ENCODE results near the gene RAB3B. TPM values are rescaled to one million over a fixed set of nuclear protein-coding genes. Genes with fewer than 3 reads are reported as not detected.

The RAB3B gene
- total and polyA plus RNA-seq, 5 donors: 0.02 to 0.06 TPM; not detected in 3

DNA sequence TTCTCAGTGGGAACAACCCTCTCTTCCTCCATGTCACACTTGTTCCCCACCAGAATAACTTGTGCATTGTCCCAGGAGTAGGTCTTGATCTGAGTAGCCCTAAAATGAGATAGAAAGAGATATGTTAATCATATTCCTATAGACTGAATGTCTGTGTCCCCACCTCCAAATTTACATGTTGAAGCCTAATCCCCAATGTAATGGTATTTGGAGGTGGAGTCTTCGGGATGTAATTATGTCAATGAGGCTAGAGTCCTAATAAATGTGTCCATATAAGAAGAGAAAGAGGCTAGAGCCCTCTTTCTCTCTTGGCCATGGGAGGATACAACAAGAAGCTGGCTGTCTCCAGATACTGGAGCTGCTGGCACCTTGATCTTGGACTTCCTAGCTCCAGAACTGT, 57.2 kb downstream of the RAB3B start:
- intact Hi-C loops (cut with DNase I): no loop called here
- 95% methylated on average over 1 of the region's 1 CpG for WGBS
- Histone ChIP-seq H3K27me3 (ENCODE audit: control insufficient read depth, insufficient read depth) (no peaks in the 10 kb centered on the region), H3K4me1 (ENCODE audit: control insufficient read depth, insufficient read depth, low read length) (no peaks in the 10 kb centered on the region), H3K9me3 (ENCODE audit: control insufficient read depth, low read length) (no peaks in the 10 kb centered on the region), H3K27ac (ENCODE audit: low read length) (no peak overlapping the region), H3K4me3 (ENCODE audit: low read length) (no peak overlapping the region)
- DNase-seq (no peak), ATAC-seq (no peak)

DNA sequence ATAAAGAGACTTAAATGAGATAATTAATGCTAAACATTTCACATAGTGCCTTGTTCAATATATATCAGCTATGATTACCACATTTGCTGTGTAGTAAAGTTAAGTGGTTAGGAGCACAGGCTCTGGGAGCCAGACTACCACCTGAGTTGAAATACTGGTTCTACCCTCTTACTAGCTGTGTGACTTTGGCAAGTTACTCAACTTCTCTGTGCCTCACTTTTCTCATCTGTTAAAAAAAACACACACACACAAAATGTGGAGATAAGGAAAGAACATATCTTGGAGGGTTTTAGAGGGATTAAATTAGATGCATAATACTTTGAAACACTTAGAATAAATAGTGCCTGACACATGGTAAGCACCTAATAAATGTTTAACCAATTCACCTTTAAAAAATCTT, 60.2 kb downstream of the RAB3B start:
- no peaks in the 10 kb centered on the region for H3K9me3 ChIP-seq (ENCODE audit: control insufficient read depth, low read length)
- H3K27me3 ChIP-seq (ENCODE audit: control insufficient read depth, insufficient read depth): no peaks in the 10 kb centered on the region
- intact Hi-C loops (cut with DNase I): no loop called here
- H3K27ac ChIP-seq (ENCODE audit: low read length): no peak overlapping the region
- H3K4me1 ChIP-seq (ENCODE audit: control insufficient read depth, insufficient read depth, low read length): no peaks in the 10 kb centered on the region
- no peak for ATAC-seq
- no peak overlapping the region for H3K4me3 ChIP-seq (ENCODE audit: low read length)
- no peak for DNase-seq

DNA sequence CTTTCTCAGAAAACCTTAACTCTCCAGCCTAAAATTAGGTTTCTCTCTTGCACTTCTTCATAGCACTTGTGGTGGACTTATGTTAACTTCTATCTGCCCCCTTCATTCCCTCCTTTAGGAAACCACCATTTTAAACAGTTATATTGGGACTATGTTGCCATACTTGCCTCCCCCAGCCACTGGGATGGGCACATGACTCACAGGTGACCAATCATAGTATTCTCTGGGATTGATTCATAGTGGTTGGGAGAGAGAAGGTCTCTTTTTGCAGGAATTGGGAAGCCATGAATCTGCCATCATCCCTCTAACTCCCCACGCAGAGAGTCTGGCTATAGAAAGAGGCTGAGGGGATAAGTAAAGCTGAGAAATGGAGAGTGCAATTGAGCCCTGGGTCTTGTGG, 61.6 kb downstream of the RAB3B start:
- Histone ChIP-seq H3K9me3 (ENCODE audit: control insufficient read depth, low read length) (no peaks in the 10 kb centered on the region), H3K27me3 (ENCODE audit: control insufficient read depth, insufficient read depth) (no peaks in the 10 kb centered on the region), H3K4me1 (ENCODE audit: control insufficient read depth, insufficient read depth, low read length) (no peaks in the 10 kb centered on the region), H3K4me3 (ENCODE audit: low read length) (no peak overlapping the region), H3K27ac (ENCODE audit: low read length) (no peak overlapping the region)
- 84% methylated on average over 1 of the region's 1 CpG for WGBS
- no peak for ATAC-seq
- intact Hi-C loops (cut with DNase I): no loop called here
- no peak for DNase-seq

DNA sequence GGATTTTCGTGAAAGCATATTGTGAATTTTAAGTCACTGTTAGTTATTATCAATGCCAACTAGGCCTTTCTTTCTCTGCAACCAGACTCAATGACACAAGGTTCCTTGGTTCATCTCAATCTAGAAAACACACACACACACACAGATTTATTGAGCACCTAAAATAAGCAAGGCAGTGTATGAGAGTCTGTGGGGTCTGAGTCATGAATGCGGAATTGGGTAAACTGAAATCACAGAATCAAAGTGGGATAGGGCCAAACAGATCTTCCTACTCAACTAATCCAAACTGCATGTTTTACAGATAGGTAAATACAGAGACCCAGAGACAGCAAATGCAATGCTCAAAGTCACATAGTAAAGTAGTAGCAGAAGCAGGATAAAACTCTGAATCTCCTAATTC, 63.5 kb downstream of the RAB3B start:
- Histone ChIP-seq H3K9me3 (ENCODE audit: control insufficient read depth, low read length) (no peaks in the 10 kb centered on the region), H3K4me3 (ENCODE audit: low read length) (no peak overlapping the region), H3K27ac (ENCODE audit: low read length) (no peak overlapping the region), H3K4me1 (ENCODE audit: control insufficient read depth, insufficient read depth, low read length) (no peaks in the 10 kb centered on the region), H3K27me3 (ENCODE audit: control insufficient read depth, insufficient read depth) (no peaks in the 10 kb centered on the region)
- intact Hi-C loops (cut with DNase I): no loop called here
- whole genome bisulfite sequencing: 81% methylated on average over 2 of the region's 2 CpGs
- ATAC-seq: no peak
- no peak for DNase-seq

DNA sequence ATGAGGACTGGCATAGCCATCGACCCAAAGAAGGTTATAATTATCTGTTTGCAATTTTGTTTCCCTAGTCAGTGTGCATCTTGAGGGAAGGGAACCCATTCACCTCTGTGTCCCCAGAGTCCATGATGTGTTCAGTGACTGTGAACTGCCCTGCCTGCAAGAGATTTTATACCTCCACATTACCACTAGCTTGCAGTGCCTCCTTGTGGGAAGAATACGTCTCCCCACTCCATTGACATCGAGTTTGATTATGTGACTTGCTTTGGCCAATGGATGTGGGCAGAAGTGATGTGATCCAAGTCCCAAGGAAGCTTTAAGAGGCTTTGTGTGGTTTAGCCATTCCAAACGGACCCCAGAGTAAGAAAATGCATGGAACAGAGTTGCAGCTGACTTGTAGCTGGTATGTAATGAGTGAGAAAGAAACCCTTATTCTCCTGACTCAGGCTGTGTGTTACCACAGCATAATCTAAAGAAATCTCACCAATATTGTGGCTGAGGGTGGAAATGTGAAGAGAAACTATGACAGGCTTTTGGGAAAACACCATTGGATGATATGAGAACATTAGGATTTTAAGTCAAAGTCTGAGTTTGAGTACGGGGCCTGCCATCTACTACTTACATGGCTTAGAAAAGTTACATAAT, 64.2 kb downstream of the RAB3B start:
- no peaks in the 10 kb centered on the region for H3K4me1 ChIP-seq (ENCODE audit: control insufficient read depth, insufficient read depth, low read length)
- intact Hi-C loops (cut with DNase I): no loop called here
- H3K4me3 ChIP-seq (ENCODE audit: low read length): no peak overlapping the region
- no peak for ATAC-seq
- no peak overlapping the region for H3K27ac ChIP-seq (ENCODE audit: low read length)
- 64% methylated on average over 5 of the region's 5 CpGs for WGBS
- H3K27me3 ChIP-seq (ENCODE audit: control insufficient read depth, insufficient read depth): no peaks in the 10 kb centered on the region
- DNase-seq: no peak
- H3K9me3 ChIP-seq (ENCODE audit: control insufficient read depth, low read length): no peaks in the 10 kb centered on the region

DNA sequence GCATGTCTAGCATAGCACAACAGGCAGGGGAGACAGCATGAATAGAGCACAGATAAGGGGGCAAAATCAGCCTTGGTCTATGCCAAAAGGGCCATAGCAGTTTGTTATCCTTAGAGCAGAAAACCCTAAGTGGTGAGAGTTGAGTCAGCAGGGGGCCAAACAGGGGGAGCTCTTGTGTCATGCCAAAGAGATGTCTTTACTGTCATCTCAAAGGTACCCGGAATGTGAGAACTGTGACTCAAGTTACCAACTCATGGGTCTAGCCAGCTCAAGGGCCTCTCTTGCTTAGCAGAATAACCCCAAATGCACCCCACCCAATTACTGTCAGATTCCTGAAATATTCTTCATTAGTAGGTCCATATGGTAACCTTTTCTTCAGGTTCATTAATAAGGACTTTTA, 66.0 kb downstream of the RAB3B start:
- intact Hi-C loops (cut with DNase I): no loop called here
- no peaks in the 10 kb centered on the region for H3K4me1 ChIP-seq (ENCODE audit: control insufficient read depth, insufficient read depth, low read length)
- H3K27ac ChIP-seq (ENCODE audit: low read length): no peak overlapping the region
- DNase-seq (no peak), ATAC-seq (no peak)
- H3K9me3 ChIP-seq (ENCODE audit: control insufficient read depth, low read length): no peaks in the 10 kb centered on the region
- H3K27me3 ChIP-seq (ENCODE audit: control insufficient read depth, insufficient read depth): no peaks in the 10 kb centered on the region
- no peak overlapping the region for H3K4me3 ChIP-seq (ENCODE audit: low read length)
- WGBS: 79% methylated on average over 1 of the region's 1 CpG

DNA sequence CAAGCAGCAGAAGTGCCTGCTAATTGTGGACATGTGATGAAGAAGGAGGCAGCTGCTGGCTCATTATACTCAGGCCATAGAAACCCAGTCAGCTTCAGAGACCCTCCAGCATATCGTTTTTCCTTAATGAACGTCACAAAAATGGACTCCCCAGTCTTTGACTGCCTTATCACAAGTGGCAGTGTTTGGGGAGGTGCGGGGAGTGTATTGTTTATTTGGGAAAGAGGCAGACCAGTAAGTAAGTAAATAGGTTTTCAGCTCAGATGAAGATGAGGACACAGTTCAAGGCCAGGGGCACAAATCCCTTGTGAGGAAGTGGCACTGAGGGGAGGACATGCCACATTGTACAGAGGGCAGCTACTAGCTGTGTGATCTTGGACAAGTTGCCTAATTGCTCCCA, 68.5 kb downstream of the RAB3B start:
- DNase-seq (no peak), ATAC-seq (no peak)
- no peak overlapping the region for H3K4me3 ChIP-seq (ENCODE audit: low read length)
- H3K9me3 ChIP-seq (ENCODE audit: control insufficient read depth, low read length): no peaks in the 10 kb centered on the region
- no peaks in the 10 kb centered on the region for H3K4me1 ChIP-seq (ENCODE audit: control insufficient read depth, insufficient read depth, low read length)
- H3K27me3 ChIP-seq (ENCODE audit: control insufficient read depth, insufficient read depth): no peaks in the 10 kb centered on the region
- no peak overlapping the region for H3K27ac ChIP-seq (ENCODE audit: low read length)
- intact Hi-C loops (cut with DNase I): no loop called here
- 62% methylated on average over 3 of the region's 3 CpGs for WGBS

DNA sequence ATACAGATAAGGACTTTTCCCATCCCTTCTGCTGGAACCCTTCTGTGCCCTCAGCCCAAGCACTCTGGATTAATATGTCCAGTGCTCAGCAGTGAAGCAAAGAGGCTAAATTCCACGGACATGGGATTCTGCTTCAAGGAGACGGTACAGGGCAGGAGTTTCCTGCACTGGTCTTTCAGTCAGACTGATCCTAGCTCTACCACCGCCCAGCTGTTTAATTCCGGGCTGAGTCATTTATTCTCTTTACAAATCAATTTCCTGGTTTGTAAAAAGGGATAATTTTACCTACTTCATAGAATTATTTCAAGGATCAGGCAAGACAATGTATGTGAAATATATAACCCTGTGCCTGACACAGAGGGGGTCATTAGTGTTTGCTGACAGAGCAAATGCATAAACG, 70.4 kb downstream of the RAB3B start:
- no peak for DNase-seq
- WGBS: 64% methylated on average over 5 of the region's 5 CpGs
- Histone ChIP-seq H3K4me3 (ENCODE audit: low read length) (no peak overlapping the region), H3K4me1 (ENCODE audit: control insufficient read depth, insufficient read depth, low read length) (no peaks in the 10 kb centered on the region), H3K27ac (ENCODE audit: low read length) (no peak overlapping the region), H3K27me3 (ENCODE audit: control insufficient read depth, insufficient read depth) (no peaks in the 10 kb centered on the region), H3K9me3 (ENCODE audit: control insufficient read depth, low read length) (no peaks in the 10 kb centered on the region)
- intact Hi-C loops (cut with DNase I): no loop called here
- no peak for ATAC-seq

DNA sequence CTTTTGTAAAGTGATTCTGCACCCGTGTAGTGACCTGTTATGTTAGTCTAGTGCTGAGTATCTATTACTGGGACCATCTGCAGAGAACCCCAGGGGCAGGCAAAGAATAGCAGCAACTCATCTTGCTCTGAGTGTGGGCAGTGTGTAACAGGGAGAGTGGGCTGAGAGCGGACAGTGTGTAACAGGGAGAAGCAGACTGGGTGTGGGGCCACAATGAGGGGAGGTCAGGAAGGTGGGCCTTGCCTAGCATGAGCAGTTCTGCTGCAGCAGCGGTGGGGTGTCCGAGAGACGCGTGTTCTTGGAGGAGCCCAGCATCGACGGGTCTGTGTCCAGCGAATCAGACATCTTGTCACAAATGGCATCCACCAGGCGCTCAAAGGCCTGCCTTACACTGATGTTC, 70.8 kb downstream of the RAB3B start:
- Histone ChIP-seq H3K27ac (ENCODE audit: low read length) (no peak overlapping the region), H3K4me3 (ENCODE audit: low read length) (no peak overlapping the region), H3K27me3 (ENCODE audit: control insufficient read depth, insufficient read depth) (no peaks in the 10 kb centered on the region), H3K9me3 (ENCODE audit: control insufficient read depth, low read length) (no peaks in the 10 kb centered on the region), H3K4me1 (ENCODE audit: control insufficient read depth, insufficient read depth, low read length) (no peaks in the 10 kb centered on the region)
- WGBS: 82% methylated on average over 10 of the region's 10 CpGs
- DNase-seq (no peak), ATAC-seq (no peak)
- intact Hi-C loops (cut with DNase I): no loop called here

DNA sequence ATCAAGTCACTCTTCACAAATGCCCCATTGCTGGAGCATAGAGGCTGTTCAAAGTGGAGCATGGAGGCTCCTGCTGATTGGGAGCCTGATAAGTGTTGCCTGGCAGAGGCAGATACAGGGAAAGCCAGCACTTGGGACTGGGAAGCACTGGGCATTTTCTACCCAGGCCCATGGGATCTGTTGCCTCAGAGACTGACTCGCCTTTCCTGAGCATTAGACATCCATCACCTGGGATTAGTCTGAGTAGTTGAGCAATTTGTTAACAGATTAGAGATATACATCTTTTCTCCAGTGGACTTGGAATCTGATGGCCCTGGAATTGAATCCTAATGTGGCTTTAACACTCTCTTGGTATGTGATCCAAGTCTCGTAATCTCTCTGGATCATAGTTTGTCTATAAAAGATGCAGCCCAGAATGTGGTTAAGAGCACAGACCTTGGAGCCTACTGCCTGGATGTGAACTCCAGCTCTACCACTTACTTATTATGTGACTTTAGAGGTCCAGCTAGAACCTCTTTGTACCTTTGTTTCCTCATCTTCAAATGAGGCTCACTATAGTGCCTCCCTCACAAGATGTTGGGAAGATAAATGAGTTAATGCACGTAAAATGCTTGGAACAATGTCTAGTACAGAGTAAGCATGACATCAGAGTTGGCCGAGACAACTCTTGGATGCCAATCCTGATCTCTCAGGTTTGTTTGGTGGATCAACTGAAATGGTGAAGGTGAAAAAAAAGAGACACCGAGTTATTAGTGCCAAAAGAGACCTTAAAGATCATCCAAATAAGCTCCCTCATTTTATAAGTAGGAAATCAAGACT, 73.7 kb downstream of the RAB3B start:
- 78% methylated on average over 5 of the region's 5 CpGs for WGBS

DNA sequence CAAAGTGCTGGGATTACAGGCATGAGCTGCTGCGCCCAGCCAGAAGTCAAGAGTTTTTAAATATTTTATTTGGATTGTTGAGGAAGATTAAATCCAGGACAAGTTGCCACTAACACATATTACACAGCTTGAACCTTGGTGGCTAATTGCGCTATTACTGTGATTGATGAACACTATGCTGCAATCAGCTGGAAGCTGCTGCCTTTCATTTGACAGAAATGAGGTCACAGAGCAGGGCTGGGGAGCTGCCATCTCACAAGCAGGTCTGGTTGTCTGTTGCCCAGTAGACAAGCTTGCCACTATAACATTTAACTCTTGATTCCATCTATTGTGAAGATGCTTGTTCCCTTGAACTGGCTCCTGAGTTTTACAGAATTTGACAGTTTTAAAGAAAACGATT, 74.5 kb downstream of the RAB3B start:
- Histone ChIP-seq H3K27ac (ENCODE audit: low read length) (no peak overlapping the region), H3K4me1 (ENCODE audit: control insufficient read depth, insufficient read depth, low read length) (no peaks in the 10 kb centered on the region), H3K27me3 (ENCODE audit: control insufficient read depth, insufficient read depth) (no peaks in the 10 kb centered on the region), H3K4me3 (ENCODE audit: low read length) (no peak overlapping the region), H3K9me3 (ENCODE audit: control insufficient read depth, low read length) (no peaks in the 10 kb centered on the region)
- ATAC-seq (no peak), DNase-seq (no peak)
- intact Hi-C loops (cut with DNase I): no loop called here
- WGBS: 76% methylated on average over 3 of the region's 3 CpGs

More for the DNA sequence above, 73.7 kb downstream of the RAB3B start:
- H3K4me1 ChIP-seq (ENCODE audit: control insufficient read depth, insufficient read depth, low read length): no peaks in the 10 kb centered on the region
- intact Hi-C loops (cut with DNase I): no loop called here
- no peaks in the 10 kb centered on the region for H3K9me3 ChIP-seq (ENCODE audit: control insufficient read depth, low read length)
- no peaks in the 10 kb centered on the region for H3K27me3 ChIP-seq (ENCODE audit: control insufficient read depth, insufficient read depth)
- DNase-seq: no peak
- H3K27ac ChIP-seq (ENCODE audit: low read length): no peak overlapping the region
- ATAC-seq: no peak
- H3K4me3 ChIP-seq (ENCODE audit: low read length): no peak overlapping the region
